GM19397 (cell line): ENCODE measurements around the gene NGLY1.
A peak's percentile ranks its signal among the peaks of the same experiment; 100 is the strongest.

Source experiments
- ATAC-seq: cut with Tn5 transposase; IDR thresholded peaks from one replicate; pipeline ENCODE4 v1.9.1; 2021; ENCODE audit warnings: mild to moderate bottlenecking, moderate library complexity; ENCODE audit not compliant: unreplicated experiment

NGLY1 gene, protein sequence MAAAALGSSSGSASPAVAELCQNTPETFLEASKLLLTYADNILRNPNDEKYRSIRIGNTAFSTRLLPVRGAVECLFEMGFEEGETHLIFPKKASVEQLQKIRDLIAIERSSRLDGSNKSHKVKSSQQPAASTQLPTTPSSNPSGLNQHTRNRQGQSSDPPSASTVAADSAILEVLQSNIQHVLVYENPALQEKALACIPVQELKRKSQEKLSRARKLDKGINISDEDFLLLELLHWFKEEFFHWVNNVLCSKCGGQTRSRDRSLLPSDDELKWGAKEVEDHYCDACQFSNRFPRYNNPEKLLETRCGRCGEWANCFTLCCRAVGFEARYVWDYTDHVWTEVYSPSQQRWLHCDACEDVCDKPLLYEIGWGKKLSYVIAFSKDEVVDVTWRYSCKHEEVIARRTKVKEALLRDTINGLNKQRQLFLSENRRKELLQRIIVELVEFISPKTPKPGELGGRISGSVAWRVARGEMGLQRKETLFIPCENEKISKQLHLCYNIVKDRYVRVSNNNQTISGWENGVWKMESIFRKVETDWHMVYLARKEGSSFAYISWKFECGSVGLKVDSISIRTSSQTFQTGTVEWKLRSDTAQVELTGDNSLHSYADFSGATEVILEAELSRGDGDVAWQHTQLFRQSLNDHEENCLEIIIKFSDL

GRCh38 chr3:25782938-25783660 lies at the start of gene NGLY1:
TSS of gene NGLY1 (minus strand) at chr3:25783443. CDS start at chr3:25783390, 53 bp downstream.
- ATAC-seq: peak; percentile 84

- ATAC-seq: no peak
These were observed 48.3 kb upstream of the NGLY1 start for GRCh38 chr3:25831578-25831977.

DNA sequence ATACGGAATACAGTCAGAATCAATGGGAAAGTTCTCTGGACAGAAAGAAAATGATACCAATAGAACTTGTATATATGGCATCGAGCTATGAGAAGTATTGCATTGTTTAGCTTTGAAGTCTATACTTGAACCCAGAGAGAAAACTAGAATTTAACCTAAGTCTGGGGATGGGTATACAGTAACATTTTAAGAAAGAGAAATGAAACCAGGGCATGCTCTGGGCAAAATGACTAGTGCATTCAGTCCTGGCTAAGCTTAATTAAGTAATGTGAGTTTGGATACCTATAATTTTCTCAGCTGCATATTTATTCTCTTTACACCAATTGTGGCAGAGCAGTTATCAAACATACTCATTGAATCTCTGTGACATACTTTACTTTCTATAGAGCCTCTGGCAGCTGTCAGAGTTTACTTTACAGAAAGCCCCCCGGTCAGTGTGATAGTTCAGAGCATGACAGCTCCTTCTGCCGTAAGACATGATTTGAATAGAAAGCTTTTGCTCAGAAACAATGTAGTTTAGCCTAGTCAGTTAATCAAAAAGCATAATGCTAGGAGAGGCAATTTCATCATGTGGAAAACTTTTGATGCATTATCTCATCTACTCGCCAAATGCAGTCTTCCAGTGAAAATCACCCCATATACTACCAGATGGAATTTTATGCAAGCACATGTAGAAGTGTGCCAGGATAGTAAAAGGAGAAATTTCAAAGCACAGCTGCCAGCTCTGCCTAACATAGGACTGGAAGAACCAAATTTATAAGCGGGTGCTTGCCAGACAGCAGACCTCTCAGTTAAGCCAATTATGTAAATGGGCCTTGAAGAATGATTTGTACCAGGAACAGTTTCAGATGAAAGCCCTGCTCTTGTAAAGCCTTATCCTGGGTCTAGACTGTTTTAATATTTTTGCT lies 47.4 kb upstream of the NGLY1 start:
- ATAC-seq: no peak

DNA sequence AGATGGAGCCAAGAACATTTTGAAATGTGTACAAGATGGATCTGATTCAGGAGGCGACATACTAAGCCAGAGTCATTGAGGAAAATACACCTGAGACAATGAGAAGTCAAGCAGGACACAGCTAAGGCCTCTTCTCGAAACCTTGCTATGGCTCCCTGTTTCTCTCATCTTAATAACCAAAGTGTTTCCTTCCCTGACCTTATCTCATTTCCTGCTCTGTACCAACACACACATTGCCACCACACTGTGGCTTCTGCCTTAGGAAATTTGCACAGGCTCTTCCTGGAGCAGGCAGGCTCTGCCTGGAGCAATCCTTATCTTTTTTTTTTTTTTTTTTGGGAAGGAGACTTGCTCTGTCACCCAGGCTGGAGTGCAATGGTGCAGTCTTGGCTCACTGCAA lies 43.3 kb upstream of the NGLY1 start:
- ATAC-seq: no peak

DNA sequence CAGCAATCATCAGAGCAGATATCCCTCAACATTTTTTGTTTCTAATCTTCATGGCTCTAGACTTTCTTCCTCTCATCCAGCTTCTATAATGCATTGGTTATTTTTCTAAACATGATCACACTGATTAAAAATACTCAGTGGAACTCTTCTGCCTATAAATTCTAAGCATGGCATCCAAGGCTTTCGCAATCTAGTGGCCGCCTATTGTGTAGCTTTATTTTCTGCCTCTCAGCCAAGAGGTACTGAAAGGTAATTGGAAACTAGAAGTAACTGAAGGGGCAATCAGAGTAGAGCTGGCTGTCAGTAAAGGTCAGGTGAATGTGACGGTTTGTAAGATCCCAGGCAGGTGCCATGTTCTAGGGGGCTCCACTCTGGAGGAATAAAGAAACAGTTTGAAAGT lies 40.1 kb upstream of the NGLY1 start:
- ATAC-seq: no peak

DNA sequence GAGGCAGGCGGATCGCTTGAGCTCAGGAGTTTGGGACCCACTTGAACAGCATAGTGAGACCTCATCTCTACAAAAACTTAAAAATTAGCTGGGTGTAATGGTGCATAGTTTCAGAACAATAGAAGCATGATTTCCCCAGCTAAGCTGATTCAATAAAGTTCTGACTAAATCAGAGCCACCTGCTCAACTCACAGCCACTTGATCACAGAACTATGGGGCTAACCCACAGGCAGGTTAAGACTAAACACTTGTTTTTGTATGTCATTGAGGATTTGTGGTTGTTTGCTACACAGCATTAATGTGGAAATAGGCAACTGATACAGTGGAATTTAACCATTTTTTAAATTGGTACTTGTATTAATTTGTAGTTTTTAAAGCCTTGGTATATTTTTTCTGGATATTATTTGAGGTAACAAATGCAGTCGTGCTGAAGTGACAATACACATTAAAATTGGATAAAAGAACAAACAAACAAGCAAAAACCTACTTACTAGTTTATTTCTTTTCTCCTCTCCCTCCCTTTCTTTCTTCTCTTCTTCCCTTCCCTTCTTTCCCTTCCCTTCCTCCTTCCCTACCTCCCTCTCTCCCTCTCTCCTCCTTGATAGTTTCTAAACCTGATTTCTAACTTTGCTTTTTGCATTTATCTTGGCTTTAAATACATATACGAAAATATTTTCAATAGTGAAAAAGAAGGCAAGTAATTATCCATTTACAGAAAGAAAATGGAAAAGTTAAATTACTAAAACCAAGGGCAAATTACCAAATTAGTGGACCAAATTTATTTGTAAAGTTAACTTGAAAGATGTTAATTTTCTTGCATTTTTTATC lies 38.7 kb upstream of the NGLY1 start:
- no peak for ATAC-seq

- no peak for ATAC-seq
These were observed 37.7 kb upstream of the NGLY1 start for GRCh38 chr3:25820816-25821486.

DNA sequence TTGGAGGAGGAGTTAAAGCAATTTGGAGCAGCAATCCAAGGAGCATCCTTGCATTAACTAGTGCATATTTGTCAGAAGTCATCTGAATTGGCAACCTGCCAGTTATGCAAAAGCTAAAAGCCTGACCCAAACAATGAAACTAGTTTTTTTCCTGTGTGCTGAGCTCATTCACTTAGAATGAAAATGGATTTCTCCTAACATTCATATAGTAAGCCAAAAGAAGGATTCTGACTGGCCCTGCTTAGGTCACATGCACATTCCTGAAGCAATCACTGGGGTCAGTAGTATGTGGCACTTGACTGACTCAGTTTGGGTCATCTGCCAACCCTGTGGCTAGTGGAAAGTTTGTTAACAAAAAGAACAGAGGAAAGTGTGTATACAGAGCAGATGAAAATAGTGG lies 37.1 kb upstream of the NGLY1 start:
- ATAC-seq: no peak

- no peak for ATAC-seq
These were observed 35.1 kb upstream of the NGLY1 start for GRCh38 chr3:25818335-25818734.

DNA sequence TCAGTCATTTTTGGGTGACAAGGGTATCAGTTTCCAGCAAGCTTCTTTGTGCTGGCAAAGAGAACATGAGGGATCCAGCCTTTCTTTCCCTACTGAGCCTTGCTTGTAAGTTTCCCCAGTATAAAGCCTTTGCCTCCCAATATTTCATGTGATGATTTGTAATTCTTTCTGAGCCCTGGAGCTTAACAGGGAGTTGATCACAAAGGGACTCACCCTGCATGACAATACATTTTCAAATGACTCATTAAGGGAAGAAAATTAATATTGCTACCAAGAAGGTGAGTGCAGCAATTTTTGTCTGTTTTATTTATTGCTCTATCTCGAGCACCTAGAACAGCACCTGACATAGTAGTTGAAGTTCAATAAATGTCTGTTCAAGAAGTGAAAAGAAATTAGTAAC lies 34.4 kb upstream of the NGLY1 start:
- no peak for ATAC-seq

DNA sequence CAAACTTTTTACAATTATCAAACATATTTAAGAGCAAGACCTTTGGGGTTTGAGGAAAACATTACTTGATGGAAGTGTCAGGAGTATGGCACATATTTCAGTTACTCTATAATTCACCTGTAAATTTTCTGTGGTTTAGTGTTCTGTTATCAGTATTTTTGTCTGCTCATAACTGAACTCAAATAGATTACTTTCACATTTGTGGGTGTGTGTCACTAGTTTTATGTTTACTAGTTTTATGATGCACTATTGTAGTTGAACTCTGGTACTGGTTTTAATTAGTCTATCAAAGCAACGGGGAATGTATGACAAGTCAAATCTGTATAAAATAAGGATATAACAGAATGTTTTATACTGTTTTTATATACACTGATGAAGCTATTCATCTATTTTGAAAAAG lies 33.9 kb upstream of the NGLY1 start:
- ATAC-seq: no peak

GRCh38 chr3:25812644-25813043 lies 29.4 kb upstream of the NGLY1 start:
- ATAC-seq: no peak

DNA sequence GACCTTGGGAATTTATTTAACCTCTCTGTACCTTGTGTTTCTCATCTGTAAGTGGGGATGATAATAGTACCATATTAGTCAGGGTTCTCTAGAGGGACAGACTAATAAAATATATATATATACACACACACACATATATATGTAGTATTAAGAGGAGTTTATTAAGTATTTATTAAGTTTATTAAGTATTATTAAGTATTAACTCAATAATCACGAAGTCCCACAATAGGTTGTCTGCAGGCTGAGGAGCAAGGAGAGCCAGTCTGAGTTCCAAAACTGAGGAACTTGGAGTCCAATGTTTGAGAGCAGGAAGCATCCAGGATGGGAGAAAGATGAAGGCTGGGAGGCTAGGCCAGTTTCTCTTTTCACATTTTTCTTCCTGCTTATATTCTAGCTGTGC lies 21.4 kb upstream of the NGLY1 start:
- ATAC-seq: no peak

GRCh38 chr3:25803833-25804232 lies 20.6 kb upstream of the NGLY1 start:
- no peak for ATAC-seq

GRCh38 chr3:25801786-25802185 lies 18.5 kb upstream of the NGLY1 start:
- ATAC-seq: no peak

DNA sequence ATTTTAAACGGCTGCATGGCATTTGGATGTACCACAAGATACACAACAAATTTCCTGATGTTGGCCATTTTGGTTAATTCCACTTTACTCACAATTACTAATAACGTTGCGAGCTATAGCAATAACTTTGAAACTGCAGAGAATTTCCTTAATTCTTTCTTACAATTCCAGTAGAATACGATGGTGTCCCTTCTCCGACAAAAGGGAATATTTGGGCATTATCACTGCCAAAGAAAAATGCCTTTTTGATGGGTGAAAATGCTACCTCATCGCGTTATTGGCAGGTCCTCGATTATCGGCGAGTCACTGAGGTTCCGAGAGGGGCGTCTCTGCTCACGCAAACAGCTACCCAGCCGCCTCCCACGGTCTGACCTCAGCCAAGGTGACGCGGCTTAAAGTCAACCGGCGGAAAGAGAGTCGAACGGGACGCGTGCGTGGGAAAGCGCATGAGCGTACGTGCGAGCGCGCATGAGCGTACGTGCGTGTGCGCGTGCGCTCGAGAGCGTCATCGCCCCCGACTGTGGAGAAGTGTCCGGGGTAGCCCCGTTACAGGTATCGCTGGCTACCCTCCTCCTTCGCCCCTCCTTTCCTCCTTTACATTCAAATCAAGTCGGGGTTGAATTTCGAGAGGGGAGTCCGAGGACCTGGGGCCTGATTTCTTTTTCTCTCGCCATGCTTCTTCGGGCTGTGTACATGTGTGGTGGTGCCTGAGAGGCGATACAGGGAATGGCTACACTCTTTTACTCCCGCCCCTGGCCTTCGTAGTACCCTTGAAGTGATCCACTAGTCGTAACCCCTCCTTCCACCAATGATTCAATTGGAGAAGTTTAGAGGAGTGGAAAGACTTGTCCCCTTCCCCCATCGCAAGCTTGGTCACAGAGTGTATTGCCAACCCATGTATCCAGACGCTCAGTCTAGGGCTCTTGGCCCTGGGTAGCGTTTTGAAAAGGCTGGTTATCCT lies 6.6 kb upstream of the NGLY1 start, which contains the start of gene OXSM:
TSS of gene OXSM (plus strand) at position 495 of the 961 bp plus-strand sequence. CDS start 931 bp downstream, outside the sequence.
- peak; percentile 99 for ATAC-seq

DNA sequence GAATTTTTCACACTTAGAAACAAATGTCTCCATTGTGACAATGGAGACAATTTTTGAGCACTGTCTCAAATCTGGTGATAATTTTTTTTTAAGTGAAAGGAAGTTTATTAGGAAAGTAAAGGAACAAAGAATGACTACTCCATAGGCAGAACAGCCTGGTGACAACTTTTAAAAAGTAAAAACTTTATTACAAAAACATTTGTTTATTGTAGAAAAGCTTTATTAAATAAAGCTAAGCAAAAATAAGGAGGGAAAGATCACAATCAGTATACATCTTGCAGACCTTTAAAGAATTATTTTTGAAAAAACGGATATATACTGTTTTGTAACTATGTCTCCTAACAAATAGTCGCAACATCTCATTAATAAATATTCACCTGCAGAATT lies 6.0 kb upstream of the NGLY1 start:
- no peak for ATAC-seq

DNA sequence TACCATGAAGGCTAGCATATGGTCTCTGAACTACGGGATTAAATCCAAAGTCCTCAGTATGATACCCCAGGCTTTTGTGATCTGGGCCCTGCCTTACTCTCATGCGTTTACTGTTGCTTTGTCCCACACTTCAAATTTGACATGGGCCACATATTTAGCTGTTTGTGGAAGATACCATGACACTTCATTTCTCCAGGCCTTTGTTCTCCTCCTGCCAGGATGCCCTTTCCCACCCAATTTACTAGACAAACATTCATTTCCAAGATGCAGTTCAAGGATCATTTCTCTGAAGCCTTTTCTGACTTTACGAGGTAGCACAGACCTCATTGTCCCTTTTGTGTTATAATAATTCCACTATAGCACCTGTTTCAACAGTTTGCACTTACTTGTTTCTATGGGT lies 4.4 kb upstream of the NGLY1 start:
- ATAC-seq: no peak
